HCT116 (cell line): ENCODE results near the gene SLC38A2. TPM values are rescaled to one million over a fixed set of nuclear protein-coding genes. Genes with fewer than 3 reads are reported as not detected.

Experiments
- ATAC-seq: fragments of 200-7000 bp; cut with Tn5 transposase; 2 replicates; pipeline ENCODE4 v1.9.1; 2020; ENCODE audit warnings: mild to moderate bottlenecking, moderate library complexity
- BruUV-seq: library from RNA; stranded (reverse); fragments of 400-500 nt; replicated peaks from 2 replicates; lab custom pipeline; 2021; lab: Mats Ljungman, UMichigan
- CTCF ChIA-PET: fragments of 300-600 bp; sonication (Branson Sonifier 250); formaldehyde crosslinking; loops from one replicate; lab custom pipeline; 2021; ENCODE audit warnings: antibody characterized with exemption; lab: Charles Lee
- POLR2A ChIA-PET: fragments of 300-600, 350-600 bp; sonication (Branson Sonifier 250); formaldehyde crosslinking; loops from one replicate; lab custom pipeline; 2021; ENCODE audit warnings: antibody characterized with exemption; lab: Charles Lee
- RAD21 ChIA-PET, 2 experiments: fragments of 300-600 bp; sonication (Branson Sonifier 250); formaldehyde crosslinking; loops; one replicate each; lab custom pipeline; 2023; ENCODE audit warnings: low total read pairs in 2 of 2; ENCODE audit not compliant: uncharacterized antibody in 2 of 2, unreplicated experiment in 2 of 2, low non-redundant PET in 1 of 2; lab: Charles Lee
- DNase-seq: peaks from one replicate; pipeline ENCODE4 v3.0.0-alpha.2; 2010; ENCODE audit warnings: low read depth, low spot score
- H2AFZ ChIP-seq: fragments of 200-600 bp; shearing (Covaris generic), sonication (generic); 2 replicates; pipeline ENCODE4 v1.6.1; 2017; ENCODE audit warnings: low read depth, mixed run types, mixed read lengths, antibody characterized with exemption, low read length; ENCODE audit not compliant: poor library complexity, severe bottlenecking
- H3K27ac ChIP-seq: 2 replicates; pipeline ENCODE4 v1.5.1; 2012; ENCODE audit warnings: low read depth, low read length
- H3K27me3 ChIP-seq: fragments of 200-600 bp; sonication (generic); 2 replicates; pipeline ENCODE4 v1.6.1; 2016; ENCODE audit warnings: mixed run types, low read length, mixed read lengths; ENCODE audit not compliant: insufficient read depth
- H3K36me3 ChIP-seq, 2 experiments: fragments of 200-500 bp in 1 of 2; fragments of 200-600 bp in 1 of 2; sonication (Bioruptor generic) in 1 of 2; sonication (generic) in 1 of 2; 2 replicates each; pipeline versions ENCODE4 v1.5.1 to v1.6.1; 2014 to 2016; ENCODE audit warnings: low read length in 2 of 2, inconsistent platforms in 1 of 2, mixed read lengths in 1 of 2, mixed run types in 1 of 2; ENCODE audit not compliant: insufficient read depth in 2 of 2, control insufficient read depth in 1 of 2
- H3K4me1 ChIP-seq, 2 experiments: fragments of 200-600 bp in 1 of 2; sonication (generic) in 1 of 2; 2 replicates each; pipeline versions ENCODE4 v1.5.1 to v1.6.1; 2012 to 2017; ENCODE audit warnings: low read length in 2 of 2, inconsistent platforms in 1 of 2, mild to moderate bottlenecking in 1 of 2, mixed read lengths in 1 of 2, mixed run types in 1 of 2, moderate library complexity in 1 of 2; ENCODE audit not compliant: insufficient read depth in 2 of 2, control insufficient read depth in 1 of 2
- H3K4me2 ChIP-seq: fragments of 200-600 bp; sonication (generic); 2 replicates; pipeline ENCODE4 v1.6.1; 2017; ENCODE audit warnings: mixed run types, low read length, mixed read lengths
- H3K4me3 ChIP-seq, 2 experiments: fragments of 200-600 bp in 1 of 2; sonication (generic) in 1 of 2; replicated peaks in 1 of 2; 2 replicates each; pipeline ENCODE4 v1.5.1; 2011 to 2016; ENCODE audit warnings: low read length in 2 of 2, control low read depth in 1 of 2, low read depth in 1 of 2, mild to moderate bottlenecking in 1 of 2, mixed read lengths in 1 of 2, mixed run types in 1 of 2
- H3K79me2 ChIP-seq: fragments of 200-600 bp; sonication (generic); 2 replicates; pipeline ENCODE4 v1.6.1; 2017; ENCODE audit warnings: mild to moderate bottlenecking, mixed run types, low read length, moderate library complexity, mixed read lengths; ENCODE audit not compliant: insufficient read depth
- H3K9ac ChIP-seq: fragments of 200-600 bp; sonication (generic); 2 replicates; pipeline ENCODE4 v1.6.1; 2016; ENCODE audit warnings: low read length, mixed read lengths
- H3K9me2 ChIP-seq: fragments of 200-600 bp; sonication (generic), shearing (Covaris generic); 2 replicates; pipeline ENCODE4 v1.6.1; 2017; ENCODE audit warnings: mixed run types, mild to moderate bottlenecking, moderate library complexity; ENCODE audit not compliant: insufficient read depth
- H3K9me3 ChIP-seq, 2 experiments: fragments of 200-500 bp in 1 of 2; fragments of 200-600 bp in 1 of 2; sonication (Bioruptor generic) in 1 of 2; sonication (generic) in 1 of 2; 2 replicates each; pipeline ENCODE4 v1.6.1; 2014 to 2017; ENCODE audit warnings: low read length in 2 of 2, mixed read lengths in 2 of 2, inconsistent platforms in 1 of 2, low read depth in 1 of 2, mild to moderate bottlenecking in 1 of 2, mixed run types in 1 of 2, moderate library complexity in 1 of 2; ENCODE audit not compliant: control insufficient read depth in 1 of 2, insufficient read depth in 1 of 2
- H4K20me1 ChIP-seq: fragments of 200-600 bp; sonication (generic), shearing (Covaris generic); 2 replicates; pipeline ENCODE4 v1.6.1; 2017; ENCODE audit warnings: mixed run types, mild to moderate bottlenecking, moderate library complexity; ENCODE audit not compliant: insufficient read depth
- CEBPB ChIP-seq: IDR thresholded peaks from 2 replicates; pipeline ENCODE4 v1.6.1; 2012; ENCODE audit warnings: low read depth
- CTCF ChIP-seq, 3 experiments: fragments of 200-600 bp in 1 of 3; sonication (generic) in 1 of 3; IDR thresholded peaks in 2 of 3; conservative IDR thresholded peaks in 1 of 3; 2 replicates each; pipeline ENCODE4 v1.5.1; 2012 to 2017; ENCODE audit warnings: low read depth in 2 of 3, low read length in 2 of 3, antibody characterized with exemption in 1 of 3, borderline replicate concordance in 1 of 3, control low read depth in 1 of 3, mild to moderate bottlenecking in 1 of 3, mixed read lengths in 1 of 3, mixed run types in 1 of 3, moderate library complexity in 1 of 3; ENCODE audit not compliant: insufficient read depth in 1 of 3
- EGR1 ChIP-seq: IDR thresholded peaks from 2 replicates; pipeline ENCODE4 v1.6.1; 2012; ENCODE audit warnings: low read depth
- ELF1 ChIP-seq: IDR thresholded peaks from 2 replicates; pipeline ENCODE4 v1.6.1; 2012; ENCODE audit warnings: low read depth, borderline replicate concordance
- EZH2 ChIP-seq: fragments of 200-600 bp; sonication (generic); IDR thresholded peaks from 2 replicates; pipeline ENCODE4 v1.6.1; 2017; ENCODE audit warnings: antibody characterized with exemption, mixed run types
- FOSL1 ChIP-seq: IDR thresholded peaks from 2 replicates; pipeline ENCODE4 v1.6.1; 2012; ENCODE audit warnings: low read depth
- POLR2A ChIP-seq: IDR thresholded peaks from 2 replicates; pipeline ENCODE4 v1.7.0; 2011; ENCODE audit warnings: borderline replicate concordance; ENCODE audit not compliant: insufficient read depth, insufficient read length; ENCODE audit errors: extremely low read depth
- RAD21 ChIP-seq: IDR thresholded peaks from 2 replicates; pipeline ENCODE4 v1.6.1; 2012; ENCODE audit warnings: low read depth, mild to moderate bottlenecking
- REST ChIP-seq: IDR thresholded peaks from 2 replicates; pipeline ENCODE4 v1.6.1; 2012; ENCODE audit warnings: low read depth
- SIN3A ChIP-seq: IDR thresholded peaks from 2 replicates; pipeline ENCODE4 v1.6.1; 2012; ENCODE audit warnings: low read depth
- YY1 ChIP-seq: IDR thresholded peaks from 2 replicates; pipeline ENCODE4 v1.6.1; 2011; ENCODE audit warnings: low read length, low read depth, moderate library complexity, mild to moderate bottlenecking; ENCODE audit not compliant: insufficient replicate concordance; ENCODE audit errors: extremely low read depth
- ZBTB33 ChIP-seq: IDR thresholded peaks from 2 replicates; pipeline ENCODE4 v1.6.1; 2011; ENCODE audit warnings: mild to moderate bottlenecking, low read length, moderate library complexity; ENCODE audit not compliant: insufficient replicate concordance; ENCODE audit errors: extremely low read depth
- ZFX ChIP-seq: fragments of 450-650 bp; IDR thresholded peaks from 2 replicates; pipeline ENCODE4 v1.6.1; 2017
- ZNF274 ChIP-seq: fragments of 200-500 bp; sonication (Bioruptor generic); IDR thresholded peaks from 2 replicates; pipeline ENCODE4 v1.6.1; 2014; ENCODE audit warnings: mild to moderate bottlenecking, low read depth, low read length, inconsistent platforms
- intact Hi-C: fragments of 100-400 bp; cut with micrococcal nuclease; formaldehyde crosslinking; loops from 2 replicates; pipeline ENCODE4 v1.10.0; 2022
- total RNA-seq: library from RNA; stranded (reverse); gene quantifications from one replicate; pipeline ENCODE4 v1.2.1, GENCODE V29; 2021; ENCODE audit not compliant: unreplicated experiment

Gene SLC38A2
- total RNA-seq, 1 experiment from 2014 or later: 1,049 TPM

- Histone ChIP-seq H2AFZ (no peak overlapping the region), H3K36me3 (no peaks in the 10 kb centered on the region), H3K4me1 (peaks cover 13 to 17% of the 10 kb centered on the region in 2 experiments), H3K27me3 (no peaks in the 10 kb centered on the region), H4K20me1 (no peaks in the 10 kb centered on the region), H3K9ac (no peak overlapping the region), H3K9me3 (no peaks in the 10 kb centered on the region), H3K4me2 (no peak overlapping the region)
- ChIA-PET POLR2A (no interaction called here), RAD21 (no interaction called here)
- ATAC-seq (no peak), DNase-seq (no peak)
- no TSS peak for BruUV-seq
- TF ChIP-seq CEBPB (no peak), ZNF274 (no peak), EGR1 (no peak), YY1 (no peak), FOSL1 (no peak), SIN3A (no peak), REST (no peak), ZBTB33 (no peak), EZH2 (no peak), ZFX (no peak), ELF1 (no peak), POLR2A (no peak), RAD21 (no peak), CTCF (IDR thresholded peaks at IDR 0.05 in 2 of 3, conservative IDR thresholded peaks at IDR 0.05 in 1 of 3; ENCODE audit: borderline replicate concordance in 1 of 3, insufficient read depth in 1 of 3, low read depth in 2 of 3, low read length in 2 of 3) (no peak)
- TF ChIP-seq, all 23 proteins: peak for 0
- H3K27ac ChIP-seq: no peak overlapping the region
- no peaks in the 10 kb centered on the region for H3K79me2 ChIP-seq
- H3K9me2 ChIP-seq: no peaks in the 10 kb centered on the region
- intact Hi-C loops: no loop called here
- no peak overlapping the region for H3K4me3 ChIP-seq
- CTCF ChIA-PET: no interaction called here
These were observed 29.1 kb upstream of the SLC38A2 start for GRCh38 chr12:46401662-46402061.
